SK-N-SH (cell line): ENCODE results near the gene ARHGAP8. TPM values are rescaled to one million over a fixed set of nuclear protein-coding genes. Genes with fewer than 3 reads are reported as not detected.

Experiments used
- CTCF ChIA-PET: fragments of 300-600, 350-600 bp; formaldehyde crosslinking; extraction: SDS; loops from one replicate; lab custom pipeline; 2021; lab: Yijun Ruan, JAX
- POLR2A ChIA-PET: fragments of 350-600 bp; sonication (Branson Sonifier 250); formaldehyde crosslinking; extraction: SDS; loops from one replicate; lab custom pipeline; 2020; ENCODE audit warnings: antibody characterized with exemption, inconsistent platforms; lab: Yijun Ruan, JAX
- DNase-seq: peaks from one replicate; pipeline ENCODE4 v3.0.0; 2012
- H2AFZ ChIP-seq: fragments of 200-600 bp; sonication (generic); 2 replicates; pipeline ENCODE4 v1.8.1; 2016; ENCODE audit warnings: antibody characterized with exemption, mild to moderate bottlenecking, low read depth
- H3F3A ChIP-seq: fragments of 200-600 bp; sonication (generic); replicated peaks from 2 replicates; pipeline ENCODE3; 2016; ENCODE audit warnings: antibody characterized with exemption, mild to moderate bottlenecking; ENCODE audit not compliant: insufficient read depth
- H3K27ac ChIP-seq, 2 experiments: fragments of 200-500 bp in 1 of 2; fragments of 200-600 bp in 1 of 2; sonication (Bioruptor generic) in 1 of 2; sonication (generic), shearing (Covaris generic) in 1 of 2; 2 replicates each; pipeline versions ENCODE4 v1.5.1 to v1.6.1; 2014 to 2016; ENCODE audit warnings: low read depth in 2 of 2, inconsistent platforms in 1 of 2, low read length in 1 of 2, mild to moderate bottlenecking in 1 of 2, mixed read lengths in 1 of 2
- H3K27me3 ChIP-seq: fragments of 200-600 bp; sonication (generic), shearing (Covaris generic); 2 replicates; pipeline ENCODE4 v1.6.1; 2016; ENCODE audit warnings: mixed run types; ENCODE audit not compliant: insufficient read depth
- H3K36me3 ChIP-seq, 2 experiments: fragments of 200-500 bp in 1 of 2; fragments of 200-600 bp in 1 of 2; sonication (Bioruptor generic) in 1 of 2; sonication (generic) in 1 of 2; replicated peaks in 1 of 2; 2 replicates each; pipeline versions ENCODE3 to v1.5.1; 2014 to 2016; ENCODE audit warnings: low read length in 1 of 2, mild to moderate bottlenecking in 1 of 2; ENCODE audit not compliant: insufficient read depth in 2 of 2, control insufficient read depth in 1 of 2
- H3K4me1 ChIP-seq, 2 experiments: fragments of 200-500 bp in 1 of 2; fragments of 200-600 bp in 1 of 2; sonication (Bioruptor generic) in 1 of 2; sonication (generic), shearing (Covaris generic) in 1 of 2; 2 replicates each; pipeline versions ENCODE4 v1.5.1 to v1.6.1; 2014 to 2016; ENCODE audit warnings: low read depth in 1 of 2, low read length in 1 of 2, mixed run types in 1 of 2; ENCODE audit not compliant: insufficient read depth in 2 of 2, control insufficient read depth in 1 of 2
- H3K4me2 ChIP-seq: fragments of 200-600 bp; sonication (generic), shearing (Covaris generic); 2 replicates; pipeline ENCODE4 v1.6.1; 2017; ENCODE audit warnings: mixed run types
- H3K4me3 ChIP-seq, 2 experiments: fragments of 200-500 bp in 1 of 2; fragments of 200-600 bp in 1 of 2; sonication (Bioruptor generic) in 1 of 2; sonication (generic), shearing (Covaris generic) in 1 of 2; 2 replicates each; pipeline versions ENCODE4 v1.5.1 to v1.8.1; 2014 to 2016; ENCODE audit warnings: low read depth in 2 of 2, inconsistent platforms in 1 of 2, low read length in 1 of 2, mild to moderate bottlenecking in 1 of 2, mixed read lengths in 1 of 2, moderate library complexity in 1 of 2
- H3K79me2 ChIP-seq: fragments of 200-600 bp; sonication (generic); 2 replicates; pipeline ENCODE4 v1.8.1; 2017; ENCODE audit warnings: mild to moderate bottlenecking; ENCODE audit not compliant: insufficient read depth
- H3K9ac ChIP-seq: fragments of 200-600 bp; sonication (generic); 2 replicates; pipeline ENCODE4 v1.6.1; 2017; ENCODE audit warnings: mixed run types
- H3K9me2 ChIP-seq: fragments of 200-600 bp; sonication (generic); 2 replicates; pipeline ENCODE4 v1.6.1; 2017; ENCODE audit warnings: mixed run types
- H3K9me3 ChIP-seq: fragments of 200-600 bp; sonication (generic); 2 replicates; pipeline ENCODE4 v1.6.1; 2017; ENCODE audit warnings: mixed run types, mild to moderate bottlenecking, moderate library complexity
- H4K20me1 ChIP-seq: fragments of 200-600 bp; sonication (generic); 2 replicates; pipeline ENCODE4 v1.6.1; 2017; ENCODE audit warnings: mild to moderate bottlenecking, mixed run types; ENCODE audit not compliant: insufficient read depth
- ELF1 ChIP-seq: IDR thresholded peaks from 2 replicates; pipeline ENCODE4 v1.4.0; 2012
- EP300 ChIP-seq, 2 experiments: IDR thresholded peaks; 2 replicates each; pipeline versions ENCODE4 v1.4.0 to v1.6.1; 2012; ENCODE audit warnings: borderline replicate concordance in 1 of 2, low read depth in 1 of 2, low read length in 1 of 2
- EZH2phosphoT487 ChIP-seq: fragments of 200-600 bp; sonication (generic); IDR thresholded peaks from 2 replicates; pipeline ENCODE4 v1.6.1; 2017; ENCODE audit warnings: low read depth, mixed run types, mild to moderate bottlenecking, antibody characterized with exemption, moderate library complexity, borderline replicate concordance
- FOSL2 ChIP-seq: IDR thresholded peaks from 2 replicates; pipeline ENCODE4 v1.4.0; 2012; ENCODE audit warnings: low read depth, mild to moderate bottlenecking, moderate library complexity, borderline replicate concordance
- GABPA ChIP-seq: IDR thresholded peaks from 2 replicates; pipeline ENCODE4 v1.4.0; 2012; ENCODE audit warnings: low read depth, mild to moderate bottlenecking
- IRF3 ChIP-seq: fragments of 150-350 bp; IDR thresholded peaks from 2 replicates; pipeline ENCODE4 v1.6.1; 2016; ENCODE audit warnings: mild to moderate bottlenecking, low read depth, low read length
- MXI1 ChIP-seq: IDR thresholded peaks from 2 replicates; pipeline ENCODE4 v1.6.1; 2012; ENCODE audit warnings: mild to moderate bottlenecking, low read depth, low read length, improper control_type of control experiment
- NRF1 ChIP-seq: IDR thresholded peaks from 2 replicates; pipeline ENCODE4 v1.6.1; 2012; ENCODE audit warnings: low read depth, mild to moderate bottlenecking, low read length
- PBX3 ChIP-seq: IDR thresholded peaks from 2 replicates; pipeline ENCODE4; 2012
- RAD21 ChIP-seq: IDR thresholded peaks from 2 replicates; pipeline ENCODE4 v1.6.1; 2012; ENCODE audit warnings: mild to moderate bottlenecking, low read length
- REST ChIP-seq: IDR thresholded peaks from 2 replicates; pipeline ENCODE4 v1.6.1; 2012; ENCODE audit warnings: mild to moderate bottlenecking, low read depth, low read length, moderate library complexity
- TEAD4 ChIP-seq: IDR thresholded peaks from 2 replicates; pipeline ENCODE4 v1.4.0; 2012; ENCODE audit warnings: mild to moderate bottlenecking, borderline replicate concordance; ENCODE audit not compliant: insufficient read depth
- USF1 ChIP-seq: IDR thresholded peaks from 2 replicates; pipeline ENCODE4 v1.4.0; 2012; ENCODE audit warnings: low read depth, borderline replicate concordance
- YY1 ChIP-seq: IDR thresholded peaks from 2 replicates; pipeline ENCODE4 v1.4.0; 2012; ENCODE audit warnings: low read depth, mild to moderate bottlenecking
- WGBS: methylation state at CpG from one replicate; pipeline ENCODE4 v1.1.6; 2017; ENCODE audit warnings: low lambda C conversion rate; 5-methylcytosine and 5-hydroxymethylcytosine counted together
- polyA plus RNA-seq, 3 experiments: library from polyadenylated mRNA; depleted of rRNA; stranded (reverse); fragments of >200 nt; gene quantifications; 2 replicates each; pipeline ENCODE4 v1.2.3, GENCODE V29; 2012

ARHGAP8 gene
- polyA plus RNA-seq, 1 of the 3 experiments (the other 2 are of a cell fraction): 0.08 TPM

GRCh38 chr22:44718418-44718817, 34.0 kb upstream of the ARHGAP8 start:
- Histone ChIP-seq H3K9ac (no peak overlapping the region), H3K79me2 (no peaks in the 10 kb centered on the region), H2AFZ (no peak overlapping the region), H3K9me3 (no peaks in the 10 kb centered on the region), H3F3A (no peaks in the 10 kb centered on the region), H3K4me3 (no peak overlapping the region), H4K20me1 (no peaks in the 10 kb centered on the region), H3K27me3 (no peaks in the 10 kb centered on the region), H3K4me1 (peaks cover 0 to 8% of the 10 kb centered on the region in 2 experiments; a peak in 1 of 4 replicates), H3K9me2 (no peaks in the 10 kb centered on the region), H3K36me3 (no peaks in the 10 kb centered on the region)
- ChIA-PET POLR2A (interaction anchor here (0.6 to 0.7 kb wide), 3 partner anchors 248 to 420 kb away, joined by 3 to 4 read pairs (median 3); no protein-coding TSS in a partner anchor), CTCF (interaction anchor here (0.7 to 10.2 kb wide), 3 partner anchors 17 to 363 kb away, joined by 3 to 68 read pairs (median 3); no protein-coding TSS in a partner anchor)
- WGBS: 80% methylated on average over 3 of the region's 3 CpGs
- no peak for DNase-seq
- TF ChIP-seq NRF1 (no peak), TEAD4 (no peak), GABPA (no peak), FOSL2 (no peak), IRF3 (no peak), EP300 (IDR thresholded peaks at IDR 0.05; ENCODE audit: borderline replicate concordance in 1 of 2, low read depth in 1 of 2, low read length in 1 of 2) (no peak), REST (no peak), RAD21 (no peak), MXI1 (no peak), ELF1 (no peak), YY1 (no peak), EZH2phosphoT487 (no peak), PBX3 (no peak), USF1 (no peak)
- TF ChIP-seq, all 33 proteins: peak for 0
- H3K27ac ChIP-seq: no peak overlapping the region
- H3K4me2 ChIP-seq: no peak overlapping the region
